Activated CD4-positive, CD25-positive, alpha-beta regulatory T cell (primary cell): ENCODE results near the gene PIM3.

ENCODE experiments used
- DNase-seq, 4 experiments: peaks; one replicate each; lab custom pipeline; 2025; lab: John Stamatoyannopoulos, UW

PIM3 gene

DNA sequence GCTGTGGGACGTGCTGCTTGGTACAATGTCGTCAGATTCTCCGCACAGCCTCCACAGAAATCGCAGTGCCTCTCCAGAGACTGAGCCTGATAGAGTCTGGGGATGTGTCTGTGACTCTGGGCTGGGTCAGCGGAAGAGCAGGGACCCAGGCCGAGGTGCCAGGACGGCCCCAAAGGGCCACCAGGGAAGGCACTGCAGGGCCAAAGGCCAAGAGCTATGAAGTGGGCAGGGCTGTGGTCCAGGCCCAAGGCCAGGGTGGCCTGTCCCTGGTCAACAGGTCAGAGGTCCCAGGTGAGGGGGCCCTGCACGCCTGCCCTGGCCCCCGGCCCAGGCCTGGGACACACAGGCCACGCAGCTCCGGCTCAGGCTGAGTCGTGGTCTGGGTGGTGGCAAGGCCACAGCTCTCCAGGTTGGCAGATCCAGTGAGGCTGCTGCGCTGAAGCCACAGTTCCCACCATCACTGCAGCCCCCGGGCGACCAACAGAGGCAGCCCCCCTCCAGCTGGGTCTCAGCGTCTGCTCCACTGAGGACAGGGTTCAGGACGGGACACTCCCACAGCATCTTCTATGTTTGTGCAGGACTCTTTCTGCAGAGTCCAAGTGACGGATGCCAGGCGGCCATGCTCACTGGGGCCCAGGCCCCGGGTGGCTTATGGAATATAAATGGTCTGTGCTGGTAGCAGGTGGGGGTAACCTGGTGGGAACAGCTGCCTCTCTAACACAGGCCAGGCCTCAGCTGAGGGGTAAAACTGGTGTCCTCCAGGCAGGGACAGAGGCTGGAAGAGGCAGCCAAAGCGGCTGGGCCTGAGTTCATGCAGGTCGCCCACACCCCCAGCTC is 4.8 kb upstream of the PIM3 start:
- no peak for DNase-seq

DNA sequence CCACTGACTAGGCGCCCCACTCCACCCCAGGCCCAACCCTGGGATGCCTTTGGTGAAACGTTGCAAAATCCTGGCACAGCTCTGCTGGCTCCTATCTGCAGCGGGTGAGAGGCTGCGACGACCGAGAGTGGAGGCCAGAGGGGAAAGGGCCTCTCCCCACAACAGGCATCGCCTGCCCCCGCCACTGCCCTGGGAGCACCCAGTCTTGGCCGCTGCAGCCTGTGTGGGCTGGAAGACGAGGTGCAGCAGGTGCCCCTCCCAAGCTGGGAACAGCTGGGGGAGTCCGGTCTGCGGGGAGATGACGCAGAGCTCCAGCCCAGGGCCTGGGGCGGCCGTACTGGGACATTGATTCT is 4.2 kb upstream of the PIM3 start:
- DNase-seq = no peak

DNA sequence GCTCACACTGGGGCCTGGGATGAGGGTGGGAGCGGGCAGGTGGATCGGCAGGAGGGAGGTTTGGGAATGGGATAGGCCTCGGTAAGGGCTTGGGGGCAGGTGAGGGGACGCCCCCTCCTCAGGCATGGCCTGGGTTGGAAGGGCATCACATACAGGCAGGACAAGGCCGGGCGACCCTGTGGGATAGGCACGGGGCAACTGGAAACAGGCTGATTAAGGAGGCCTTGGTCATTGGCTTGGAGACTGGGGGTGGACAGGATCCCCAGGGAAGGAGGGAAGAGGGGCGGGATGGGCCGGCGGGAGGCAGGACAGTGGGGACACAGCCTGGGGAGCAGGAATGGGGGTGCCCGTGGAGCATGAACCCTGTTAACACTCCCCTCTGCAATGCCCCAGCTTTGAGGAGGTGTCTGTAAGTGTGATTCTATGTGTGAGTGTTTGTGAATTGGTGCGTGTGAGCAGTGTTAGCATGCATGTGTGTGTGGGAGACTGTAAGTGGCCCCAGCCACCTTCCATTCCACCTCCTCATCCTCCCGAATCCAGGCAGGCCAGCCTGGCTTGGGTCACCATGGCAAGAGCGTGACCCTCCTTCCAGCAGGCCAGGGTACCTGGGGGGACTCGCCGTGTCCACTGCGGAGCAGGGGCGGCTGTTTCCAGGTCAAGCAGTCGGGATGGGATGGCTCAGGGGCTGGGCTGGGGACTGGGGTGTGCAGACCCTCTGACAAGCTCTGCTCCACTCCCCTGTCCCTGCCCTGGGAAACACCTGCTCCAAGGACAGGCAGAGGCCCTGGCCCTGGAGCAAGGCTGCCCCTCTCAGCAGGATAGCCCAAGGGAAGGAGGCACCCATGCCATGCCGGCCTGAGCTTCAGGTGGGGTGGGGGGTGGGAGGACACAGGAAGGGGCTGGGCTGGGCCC is 3.4 kb upstream of the PIM3 start:
- DNase-seq = no peak

DNA sequence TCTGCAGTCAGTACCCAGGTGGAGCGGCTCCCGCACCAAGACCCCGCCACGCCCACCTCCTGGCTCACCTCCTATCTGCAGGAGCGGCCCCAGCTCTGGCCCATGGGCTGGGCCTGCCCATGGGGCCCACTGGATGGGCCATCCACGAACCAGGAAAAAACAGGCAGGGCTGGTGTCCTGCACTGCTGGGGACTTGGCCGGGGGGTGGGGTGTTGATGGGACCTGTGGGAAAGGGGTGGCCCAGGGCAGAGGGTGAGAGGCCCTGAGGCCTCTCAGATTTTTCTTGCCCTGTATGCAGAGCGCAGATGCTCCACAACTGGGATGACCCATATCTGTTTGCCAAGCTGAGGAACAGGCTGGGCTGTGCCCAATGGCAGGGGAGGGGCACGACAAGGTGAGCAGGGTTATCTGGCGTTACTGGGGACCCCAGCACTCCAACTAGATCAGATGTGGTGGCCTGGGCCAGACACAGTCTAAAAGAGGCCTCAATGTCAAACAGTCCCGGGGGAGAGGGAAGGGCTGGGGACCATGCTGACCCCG is 2.7 kb upstream of the PIM3 start:
- DNase-seq = no peak

DNA sequence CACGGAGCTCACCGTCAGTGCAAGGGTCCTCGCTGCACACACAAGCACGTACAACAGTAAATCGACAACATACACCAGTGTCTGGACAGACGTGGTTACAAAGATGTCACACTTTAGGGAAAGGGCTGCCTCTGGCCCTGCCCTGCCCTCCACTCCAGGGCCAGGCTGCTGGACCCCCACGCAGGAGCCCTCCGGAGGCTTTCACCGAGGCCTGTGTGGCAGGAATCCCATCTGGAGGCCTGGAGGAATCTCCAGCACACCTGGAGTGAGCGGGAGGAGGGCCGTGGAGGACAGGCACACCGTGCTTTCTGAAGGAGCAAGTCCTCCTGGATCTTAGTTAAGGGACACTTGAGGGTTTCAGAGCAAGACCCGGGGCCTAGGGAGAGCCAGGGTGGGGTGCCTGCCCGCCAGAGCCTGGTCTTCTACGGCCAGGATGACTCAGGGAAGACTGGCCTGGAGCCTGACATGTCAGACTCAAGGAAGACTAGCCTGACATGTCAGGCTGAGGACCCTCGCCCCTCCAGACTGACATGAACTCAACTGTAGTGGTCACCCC is 2.1 kb upstream of the PIM3 start:
- no peak for DNase-seq

DNA sequence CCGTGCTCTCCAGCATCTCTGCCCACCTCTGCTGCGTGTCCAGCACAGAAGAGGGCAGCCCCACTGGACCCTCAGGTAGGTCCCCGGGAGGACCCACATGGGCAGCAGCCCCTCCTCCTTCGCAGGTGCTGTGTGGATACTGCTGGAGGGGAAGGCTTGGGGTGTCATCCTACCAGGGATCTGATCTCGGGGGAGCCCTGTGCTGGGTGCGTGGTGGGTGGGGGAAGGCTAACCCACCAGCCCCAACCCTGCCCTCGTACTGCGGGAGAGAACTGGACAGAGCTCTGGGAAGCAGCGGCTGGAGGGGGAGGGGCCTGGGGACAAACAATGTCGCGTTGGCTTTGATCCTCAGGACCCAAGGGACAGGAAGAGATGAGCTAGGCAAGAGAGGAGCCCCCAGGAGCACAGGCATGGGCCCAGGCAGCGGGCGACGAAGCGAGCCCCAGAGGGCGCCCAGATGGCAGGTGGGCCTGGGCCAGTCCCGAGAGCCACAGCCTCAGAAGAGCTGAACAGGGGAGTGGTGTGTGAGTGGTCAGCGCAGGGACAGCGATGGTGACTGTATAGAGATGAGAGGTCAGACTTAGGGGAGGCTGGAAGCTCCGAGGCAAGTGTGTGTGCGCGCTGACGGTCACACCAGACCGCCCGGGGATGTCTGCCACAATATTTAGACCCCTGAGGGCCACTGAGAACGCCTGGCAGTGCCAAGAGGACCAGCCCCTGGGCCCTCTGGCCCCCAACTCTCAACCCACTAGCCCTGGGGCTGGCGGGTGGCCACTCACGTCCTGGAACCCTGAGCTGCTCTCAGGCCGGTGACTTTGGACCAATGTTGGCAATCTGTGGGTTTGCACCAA is 1.4 kb upstream of the PIM3 start:
- DNase-seq = no peak

DNA sequence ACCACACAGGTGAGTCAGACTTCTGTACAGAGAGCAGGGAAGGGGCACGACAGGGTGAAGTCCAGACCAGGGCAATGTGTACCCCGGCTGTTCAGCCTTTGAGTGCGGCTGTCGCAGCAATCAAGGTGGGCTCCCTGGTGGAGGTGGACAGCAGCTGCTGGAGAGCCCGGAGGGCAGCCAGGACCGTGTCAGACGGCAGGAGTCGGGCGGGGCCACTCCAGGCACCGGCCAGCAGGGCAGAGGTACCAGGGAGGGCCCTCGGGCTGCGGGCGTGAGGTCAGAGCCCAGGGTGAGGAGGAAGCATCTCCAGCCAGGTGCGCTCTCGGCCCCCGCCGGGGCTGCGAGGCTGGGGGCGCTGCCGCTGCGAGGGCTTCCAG is 802 bp upstream of the PIM3 start:
- DNase-seq = no peak

DNA sequence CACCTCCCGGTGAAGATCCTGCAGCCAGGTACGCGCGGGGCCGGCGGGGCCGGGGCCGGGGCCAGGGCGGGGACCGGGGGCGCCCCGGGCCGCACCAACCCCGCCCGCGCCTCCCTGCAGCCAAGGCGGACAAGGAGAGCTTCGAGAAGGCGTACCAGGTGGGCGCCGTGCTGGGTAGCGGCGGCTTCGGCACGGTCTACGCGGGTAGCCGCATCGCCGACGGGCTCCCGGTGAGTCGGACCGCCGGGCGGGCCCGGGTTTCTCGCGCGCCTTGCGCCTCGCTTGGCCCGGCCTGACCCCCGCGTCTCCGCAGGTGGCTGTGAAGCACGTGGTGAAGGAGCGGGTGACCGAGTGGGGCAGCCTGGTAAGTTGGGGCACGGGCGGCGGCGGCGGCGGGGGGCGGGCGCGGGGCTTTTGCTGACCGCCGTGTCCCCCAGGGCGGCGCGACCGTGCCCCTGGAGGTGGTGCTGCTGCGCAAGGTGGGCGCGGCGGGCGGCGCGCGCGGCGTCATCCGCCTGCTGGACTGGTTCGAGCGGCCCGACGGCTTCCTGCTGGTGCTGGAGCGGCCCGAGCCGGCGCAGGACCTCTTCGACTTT is 531 bp downstream of the PIM3 start:
- DNase-seq = no peak

DNA sequence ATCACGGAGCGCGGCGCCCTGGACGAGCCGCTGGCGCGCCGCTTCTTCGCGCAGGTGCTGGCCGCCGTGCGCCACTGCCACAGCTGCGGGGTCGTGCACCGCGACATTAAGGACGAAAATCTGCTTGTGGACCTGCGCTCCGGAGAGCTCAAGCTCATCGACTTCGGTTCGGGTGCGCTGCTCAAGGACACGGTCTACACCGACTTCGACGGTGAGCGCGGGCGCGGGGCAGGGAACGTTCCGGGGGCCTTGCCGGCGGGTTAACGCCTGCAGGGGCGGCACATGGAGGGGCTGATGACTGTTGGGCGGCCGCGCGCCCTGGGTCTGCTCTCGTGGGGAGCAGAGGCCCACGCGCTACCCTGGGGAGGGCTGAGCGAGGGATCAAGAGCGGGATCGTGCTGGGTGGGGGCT is 1.0 kb downstream of the PIM3 start:
- DNase-seq = no peak

DNA sequence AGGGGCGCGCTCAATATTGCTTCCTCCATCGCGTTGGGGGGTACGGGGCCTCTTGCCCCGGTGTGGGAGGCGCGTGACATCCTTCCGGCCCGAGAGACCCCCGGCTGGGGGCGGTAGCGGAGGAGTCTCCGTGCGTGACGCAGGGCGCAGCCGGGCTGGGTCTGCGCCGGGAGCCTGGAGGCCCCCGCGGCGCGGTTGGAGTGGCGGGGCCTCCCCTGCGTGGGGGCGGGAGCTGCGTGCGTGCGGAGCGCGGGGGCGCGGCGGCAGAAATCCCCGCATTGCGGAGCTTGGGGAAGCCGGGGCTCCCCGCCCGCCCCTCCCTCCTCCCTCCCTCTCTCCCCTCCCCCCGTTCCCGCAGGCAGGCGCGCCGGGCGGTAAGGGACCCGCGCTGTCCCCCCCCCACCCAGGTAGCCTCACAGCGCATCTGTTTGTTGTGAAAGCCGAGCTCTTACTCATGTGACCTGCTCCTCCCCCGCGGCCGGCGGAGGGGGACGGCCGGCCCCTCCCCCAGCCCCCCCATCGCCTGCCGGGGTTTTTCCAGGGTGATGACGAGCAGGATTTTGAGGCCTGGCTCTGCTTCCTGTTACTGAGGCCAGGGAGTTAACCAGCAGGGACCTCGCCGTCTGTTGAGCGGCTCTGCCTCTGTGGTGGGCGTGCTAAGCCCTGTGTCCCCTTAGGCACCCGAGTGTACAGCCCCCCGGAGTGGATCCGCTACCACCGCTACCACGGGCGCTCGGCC is 1.6 kb downstream of the PIM3 start:
- DNase-seq = peak; percentile 60 to 82 (median 72)

DNA sequence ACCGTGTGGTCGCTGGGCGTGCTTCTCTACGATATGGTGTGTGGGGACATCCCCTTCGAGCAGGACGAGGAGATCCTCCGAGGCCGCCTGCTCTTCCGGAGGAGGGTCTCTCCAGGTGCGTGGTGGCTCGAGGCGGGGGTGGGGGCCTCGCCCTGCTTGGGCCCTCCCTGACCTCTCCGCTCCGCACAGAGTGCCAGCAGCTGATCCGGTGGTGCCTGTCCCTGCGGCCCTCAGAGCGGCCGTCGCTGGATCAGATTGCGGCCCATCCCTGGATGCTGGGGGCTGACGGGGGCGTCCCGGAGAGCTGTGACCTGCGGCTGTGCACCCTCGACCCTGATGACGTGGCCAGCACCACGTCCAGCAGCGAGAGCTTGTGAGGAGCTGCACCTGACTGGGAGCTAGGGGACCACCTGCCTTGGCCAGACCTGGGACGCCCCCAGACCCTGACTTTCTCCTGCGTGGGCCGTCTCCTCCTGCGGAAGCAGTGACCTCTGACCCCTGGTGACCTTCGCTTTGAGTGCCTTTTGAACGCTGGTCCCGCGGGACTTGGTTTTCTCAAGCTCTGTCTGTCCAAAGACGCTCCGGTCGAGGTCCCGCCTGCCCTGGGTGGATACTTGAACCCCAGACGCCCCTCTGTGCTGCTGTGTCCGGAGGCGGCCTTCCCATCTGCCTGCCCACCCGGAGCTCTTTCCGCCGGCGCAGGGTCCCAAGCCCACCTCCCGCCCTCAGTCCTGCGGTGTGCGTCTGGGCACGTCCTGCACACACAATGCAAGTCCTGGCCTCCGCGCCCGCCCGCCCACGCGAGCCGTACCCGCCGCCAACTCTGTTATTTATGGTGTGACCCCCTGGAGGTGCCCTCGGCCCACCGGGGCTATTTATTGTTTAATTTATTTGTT is 2.4 kb downstream of the PIM3 start:
- DNase-seq = no peak

DNA sequence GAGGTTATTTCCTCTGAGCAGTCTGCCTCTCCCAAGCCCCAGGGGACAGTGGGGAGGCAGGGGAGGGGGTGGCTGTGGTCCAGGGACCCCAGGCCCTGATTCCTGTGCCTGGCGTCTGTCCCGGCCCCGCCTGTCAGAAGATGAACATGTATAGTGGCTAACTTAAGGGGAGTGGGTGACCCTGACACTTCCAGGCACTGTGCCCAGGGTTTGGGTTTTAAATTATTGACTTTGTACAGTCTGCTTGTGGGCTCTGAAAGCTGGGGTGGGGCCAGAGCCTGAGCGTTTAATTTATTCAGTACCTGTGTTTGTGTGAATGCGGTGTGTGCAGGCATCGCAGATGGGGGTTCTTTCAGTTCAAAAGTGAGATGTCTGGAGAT is 3.1 kb downstream of the PIM3 start:
- DNase-seq = no peak

DNA sequence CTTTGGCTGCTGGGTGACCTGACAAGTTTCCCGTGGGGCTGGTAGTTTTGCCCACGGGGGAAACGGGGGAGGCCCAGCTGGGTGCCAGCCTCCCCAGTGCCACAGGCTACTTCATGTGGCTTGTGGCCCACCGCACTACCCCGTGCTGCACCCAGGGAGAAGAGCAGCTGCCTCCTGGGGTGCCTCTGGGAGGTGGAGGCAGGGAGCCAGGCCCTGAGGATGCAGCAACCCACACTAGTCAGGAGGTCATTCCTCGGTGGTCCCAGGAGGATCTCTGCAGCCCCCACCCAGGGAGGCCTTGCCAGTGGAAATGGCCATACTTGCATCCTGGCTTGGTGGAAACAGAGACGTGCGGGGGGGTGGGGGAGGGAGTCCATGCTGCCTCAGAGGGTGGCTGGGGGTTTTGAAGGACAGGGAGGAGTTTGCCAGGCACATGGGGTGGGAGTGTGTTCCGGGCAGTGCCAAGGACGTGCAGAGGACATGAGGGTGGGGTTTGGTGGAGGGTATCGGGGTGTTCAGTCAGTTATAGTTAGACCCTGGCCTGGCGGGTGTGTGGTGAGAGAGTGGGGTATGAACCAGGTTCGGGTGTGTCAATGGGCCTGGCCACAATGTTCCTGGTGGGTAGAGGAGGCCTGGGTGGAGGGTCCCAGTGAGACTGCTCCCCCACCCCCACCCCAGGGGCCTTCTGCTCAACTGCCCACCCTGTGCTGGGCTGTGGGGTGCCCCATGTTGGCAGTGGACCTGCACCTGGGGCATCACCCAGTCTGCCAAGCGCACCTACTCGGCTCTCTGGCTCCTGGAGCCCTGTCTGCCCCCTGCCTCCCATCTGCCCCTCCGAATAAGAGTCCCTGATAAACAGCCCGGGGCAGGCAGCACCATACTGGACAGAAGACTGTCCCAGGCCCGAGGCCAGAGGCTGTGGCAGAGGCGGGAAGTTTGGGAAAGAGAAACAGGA is 3.8 kb downstream of the PIM3 start:
- DNase-seq = no peak

DNA sequence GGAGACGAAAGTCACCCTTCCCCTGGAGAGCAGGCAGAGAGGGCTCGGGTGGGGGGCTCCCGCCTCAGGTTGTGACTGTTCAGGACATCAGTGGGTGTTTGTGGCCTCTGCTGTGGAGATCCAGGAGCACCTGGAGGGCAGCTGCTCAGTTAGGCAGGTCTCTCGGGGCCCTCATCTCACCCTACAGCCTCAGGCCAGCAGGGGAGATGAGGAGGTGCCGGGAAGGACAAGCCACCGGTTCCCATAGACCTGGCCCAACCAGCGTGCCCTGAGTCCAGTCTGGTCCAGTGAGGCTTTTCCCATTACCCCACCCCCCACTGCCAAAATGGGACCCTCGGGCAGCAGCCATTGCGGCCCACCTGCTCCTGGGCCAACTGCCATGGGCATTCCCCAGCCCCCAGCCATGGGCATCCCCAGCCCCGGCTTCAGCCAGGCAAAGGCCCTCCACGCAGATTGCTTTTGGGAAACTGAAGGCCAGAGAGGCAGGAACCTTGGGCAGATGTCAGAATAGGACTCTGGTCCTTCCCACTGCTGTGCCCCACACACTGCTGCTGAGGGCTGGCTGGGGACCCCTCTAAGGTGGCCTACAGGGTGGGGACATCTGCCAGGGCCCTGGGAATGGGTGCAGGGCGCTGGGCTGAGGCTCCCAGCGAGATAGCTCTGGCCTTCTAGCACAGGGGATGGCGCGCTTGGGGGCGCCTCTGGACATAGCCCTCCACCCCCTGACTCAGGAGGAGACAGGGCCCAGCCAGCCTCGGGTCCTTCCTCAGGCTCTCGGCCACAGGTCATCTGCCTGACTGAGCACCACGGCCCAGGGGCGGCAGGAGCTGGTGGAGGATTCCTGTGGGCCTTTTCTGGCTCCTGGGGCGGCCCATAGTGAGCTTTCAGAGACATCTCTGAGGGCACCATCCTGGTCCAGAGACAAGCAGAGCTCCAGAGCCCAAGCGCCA is 4.8 kb downstream of the PIM3 start:
- no peak for DNase-seq

DNA sequence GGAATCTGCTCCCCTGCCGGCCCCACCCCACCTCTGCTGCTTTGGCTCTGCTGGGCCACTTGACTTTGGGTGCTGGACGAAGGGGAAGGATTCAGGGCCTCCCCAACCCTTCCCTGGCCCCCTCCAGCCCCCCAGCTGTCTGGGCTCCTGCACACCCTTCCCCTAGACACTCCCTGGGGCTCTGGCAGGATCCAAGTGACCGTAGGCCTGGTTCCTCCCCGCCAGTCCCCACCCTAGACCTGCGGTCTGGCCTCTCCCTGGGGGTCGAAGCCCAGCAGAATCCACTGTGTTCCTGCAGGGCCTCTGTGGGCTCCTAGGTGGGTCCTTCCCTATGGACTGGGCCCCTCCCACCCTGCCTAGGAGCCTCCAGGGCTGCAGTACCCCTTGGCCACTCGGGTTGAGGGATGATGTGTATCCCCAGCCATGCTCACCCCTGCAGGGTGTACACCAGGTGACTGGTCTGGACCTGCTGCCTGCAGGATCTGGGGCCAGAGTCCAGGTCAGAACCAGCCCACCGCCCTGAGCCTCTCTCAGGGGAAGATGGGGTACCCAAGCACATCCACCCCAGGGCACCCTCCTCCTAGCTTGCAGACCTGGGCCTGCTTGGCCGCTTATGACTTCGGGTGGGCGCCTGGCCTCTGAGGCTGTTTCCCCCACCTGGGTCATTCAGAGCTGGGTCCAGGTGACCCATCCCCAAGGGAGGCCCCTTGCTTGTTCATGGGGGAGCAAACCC is 5.6 kb downstream of the PIM3 start:
- DNase-seq = no peak
